Ovary (tissue), 3 donors: Measurements from ENCODE around the gene TNPO3.

Experiments used
- POLR2A ChIP-seq: fragments of 450-650 bp; IDR thresholded peaks from one replicate; pipeline ENCODE4 v1.6.1; 2017; ENCODE audit warnings: antibody characterized with exemption, mild to moderate bottlenecking, moderate library complexity
- TF ChIP-seq, protein P1 (sequence below), 3 donors: fragments of 450-650 bp in 2 of 3; fragments of 200-600 bp in 1 of 3; IDR thresholded peaks; one replicate each; pipeline versions ENCODE4 v1.5.1 to v1.8.0; 2016 to 2022; ENCODE audit warnings: antibody characterized with exemption in 3 of 3, mild to moderate bottlenecking in 1 of 3
- donor health status: DM: no; HTN: no; CAD: no.

DNA sequence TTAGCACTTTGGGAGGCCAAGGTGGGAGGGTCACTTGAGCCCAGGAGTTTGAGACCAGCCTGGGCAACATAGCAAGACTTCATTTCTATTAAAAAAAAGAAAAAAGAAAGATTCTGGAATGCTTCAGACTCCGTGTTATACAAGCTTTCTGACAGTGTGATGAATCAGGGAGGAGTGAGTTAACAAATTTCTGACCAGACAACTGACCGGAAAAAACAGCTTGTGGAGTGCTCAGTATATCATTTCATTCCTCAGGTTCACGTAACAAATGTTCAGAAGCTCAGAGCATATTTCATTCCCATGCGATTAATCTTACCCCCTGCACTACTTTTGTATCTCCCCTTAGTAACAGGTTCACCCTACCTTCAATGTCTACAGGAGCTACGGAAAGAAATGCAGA is 28.6 kb upstream of the TNPO3 start:
- TF ChIP-seq, protein P1, sequence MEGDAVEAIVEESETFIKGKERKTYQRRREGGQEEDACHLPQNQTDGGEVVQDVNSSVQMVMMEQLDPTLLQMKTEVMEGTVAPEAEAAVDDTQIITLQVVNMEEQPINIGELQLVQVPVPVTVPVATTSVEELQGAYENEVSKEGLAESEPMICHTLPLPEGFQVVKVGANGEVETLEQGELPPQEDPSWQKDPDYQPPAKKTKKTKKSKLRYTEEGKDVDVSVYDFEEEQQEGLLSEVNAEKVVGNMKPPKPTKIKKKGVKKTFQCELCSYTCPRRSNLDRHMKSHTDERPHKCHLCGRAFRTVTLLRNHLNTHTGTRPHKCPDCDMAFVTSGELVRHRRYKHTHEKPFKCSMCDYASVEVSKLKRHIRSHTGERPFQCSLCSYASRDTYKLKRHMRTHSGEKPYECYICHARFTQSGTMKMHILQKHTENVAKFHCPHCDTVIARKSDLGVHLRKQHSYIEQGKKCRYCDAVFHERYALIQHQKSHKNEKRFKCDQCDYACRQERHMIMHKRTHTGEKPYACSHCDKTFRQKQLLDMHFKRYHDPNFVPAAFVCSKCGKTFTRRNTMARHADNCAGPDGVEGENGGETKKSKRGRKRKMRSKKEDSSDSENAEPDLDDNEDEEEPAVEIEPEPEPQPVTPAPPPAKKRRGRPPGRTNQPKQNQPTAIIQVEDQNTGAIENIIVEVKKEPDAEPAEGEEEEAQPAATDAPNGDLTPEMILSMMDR (IDR thresholded peaks at IDR 0.05): no peak
- TF ChIP-seq POLR2A: no peak
